ENCODE results near the gene PPP1R1B.

Gene PPP1R1B

DNA sequence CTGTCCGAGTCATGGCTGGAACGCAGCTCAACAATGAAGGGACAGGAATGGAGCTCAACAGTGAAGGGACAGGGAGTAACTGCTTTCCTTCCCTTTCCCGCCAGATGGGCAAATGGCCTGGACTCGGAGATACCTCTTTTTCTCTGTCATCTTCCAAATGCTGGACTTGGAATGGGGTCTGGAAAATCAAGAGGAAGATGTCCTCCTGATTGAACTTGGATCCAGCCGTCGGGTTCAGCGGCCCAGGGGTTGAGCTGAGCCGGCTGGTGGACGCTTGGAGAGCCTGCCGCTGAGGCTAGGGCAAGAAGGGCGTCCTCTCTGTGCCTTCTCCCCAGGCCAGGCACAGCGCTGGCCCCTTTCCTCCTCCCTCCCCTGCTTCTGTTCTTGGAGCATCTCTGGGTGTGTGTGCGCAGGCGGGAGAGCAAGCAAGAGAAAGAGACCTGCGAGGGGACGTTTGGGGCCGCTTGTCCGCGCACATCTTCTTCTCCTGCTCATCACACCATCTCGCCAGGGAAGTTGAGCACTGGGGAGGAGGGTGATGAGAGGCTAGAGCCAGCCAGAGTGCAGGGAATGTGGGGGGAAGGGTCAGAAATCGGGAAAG, 25.7 kb upstream of the PPP1R1B start:
- no peak for DNase-seq

DNA sequence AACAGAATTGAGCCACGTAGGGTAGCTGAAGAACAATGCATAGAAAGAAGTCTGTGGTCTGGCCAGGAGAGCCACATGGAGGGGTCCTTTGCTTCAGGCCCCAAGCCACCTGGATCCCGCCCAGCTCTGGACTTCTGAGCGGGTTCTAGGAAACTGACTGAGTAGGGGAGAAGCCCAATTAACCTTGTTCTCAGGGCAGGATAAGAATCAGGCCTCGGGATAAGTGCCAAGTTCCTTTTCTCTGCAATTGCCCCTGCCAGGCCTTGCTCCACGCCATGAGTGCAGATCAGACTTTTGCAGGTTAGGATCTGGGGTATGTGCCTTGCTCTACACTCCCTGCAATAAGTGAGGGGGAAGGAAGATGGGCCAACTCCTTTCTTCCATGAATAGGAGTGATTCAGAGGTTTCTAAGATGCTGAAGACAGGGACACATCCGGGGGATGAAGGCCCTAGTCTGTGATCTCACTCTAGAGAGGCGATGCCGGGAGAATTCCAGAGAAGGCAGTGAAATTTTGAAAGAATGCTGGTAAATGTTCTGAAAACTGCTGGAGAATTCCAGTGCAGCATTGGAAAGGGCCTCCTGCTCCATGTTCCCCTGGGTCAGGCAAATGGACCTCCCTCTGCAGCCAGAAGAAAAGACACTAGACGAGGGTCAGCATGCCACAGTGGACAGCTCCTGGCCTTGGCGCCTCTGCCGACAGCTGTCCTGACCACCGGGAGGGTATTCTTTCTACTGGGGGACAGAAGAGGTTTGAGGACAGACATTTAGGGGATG, 24.8 kb upstream of the PPP1R1B start:
- DNase-seq: no peak

DNA sequence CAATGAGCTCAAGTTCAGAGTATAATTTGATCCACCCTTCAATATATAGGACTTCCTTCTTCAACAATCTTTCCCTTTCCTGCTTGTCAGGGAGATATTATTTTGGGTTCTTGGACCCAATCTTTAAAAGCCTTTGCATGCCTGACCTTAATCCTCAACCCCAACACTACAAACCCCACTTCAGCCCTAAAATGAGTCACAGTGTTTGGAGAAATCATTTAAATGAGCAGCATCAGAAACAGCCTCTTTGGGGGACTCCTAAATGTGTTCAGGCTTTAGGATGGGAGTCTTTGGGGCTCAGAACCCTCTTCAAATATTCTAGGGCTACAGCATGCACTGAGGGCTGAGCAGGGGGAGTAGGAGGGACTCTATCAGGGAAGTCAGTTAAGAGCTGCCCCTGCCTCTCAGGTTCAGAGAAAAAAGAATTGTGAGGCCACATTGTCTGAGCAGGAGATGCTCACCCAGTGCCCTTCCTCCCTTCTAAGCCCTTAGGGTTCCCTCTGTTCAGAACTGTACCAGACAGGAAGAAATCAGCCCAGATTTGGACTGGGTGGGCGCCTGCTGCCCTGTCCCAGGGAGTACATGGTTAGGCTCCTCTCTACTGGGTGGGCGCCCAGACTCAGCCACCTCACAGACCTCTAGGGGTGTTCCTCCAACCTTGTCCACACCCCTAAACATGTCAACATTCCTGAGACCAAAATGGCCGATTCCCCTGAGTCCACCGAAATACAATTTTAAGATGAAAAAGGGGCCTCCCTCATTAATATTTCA, 24.0 kb upstream of the PPP1R1B start:
- DNase-seq: no peak

DNA sequence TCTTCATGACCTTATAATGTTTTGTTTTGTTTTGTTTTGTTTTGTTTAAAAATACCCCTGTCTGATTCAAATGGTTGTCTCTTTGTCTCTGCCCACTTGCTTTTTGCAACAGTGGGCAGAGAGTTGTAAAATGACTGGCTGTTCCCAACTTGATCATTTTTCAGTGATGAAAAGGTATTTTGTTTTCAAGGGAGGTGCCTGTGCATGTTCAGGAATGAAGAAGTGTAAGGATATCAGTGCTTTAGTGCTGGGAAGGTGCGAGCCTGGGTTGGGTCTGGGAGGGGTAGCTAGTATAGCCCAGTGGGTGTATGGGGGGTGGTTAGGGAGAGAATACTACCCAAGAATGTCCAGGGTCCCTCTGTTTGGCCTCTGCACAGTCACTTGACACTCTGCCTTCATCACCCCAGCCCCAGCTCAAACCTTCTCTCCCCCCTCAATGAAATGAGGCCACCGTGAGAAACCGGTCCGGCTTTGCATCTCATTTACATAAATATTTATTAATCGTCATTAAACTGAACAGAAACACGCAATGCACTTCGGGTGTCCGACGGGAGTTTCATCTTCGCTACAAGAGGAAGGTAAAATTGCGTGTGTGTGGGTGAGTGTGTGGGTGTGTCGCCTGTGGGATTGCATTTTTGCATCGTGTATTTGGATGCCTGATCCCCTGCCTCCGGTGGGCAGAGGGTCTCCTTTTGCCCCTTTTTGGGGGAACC, 23.3 kb upstream of the PPP1R1B start:
- no peak for DNase-seq

DNA sequence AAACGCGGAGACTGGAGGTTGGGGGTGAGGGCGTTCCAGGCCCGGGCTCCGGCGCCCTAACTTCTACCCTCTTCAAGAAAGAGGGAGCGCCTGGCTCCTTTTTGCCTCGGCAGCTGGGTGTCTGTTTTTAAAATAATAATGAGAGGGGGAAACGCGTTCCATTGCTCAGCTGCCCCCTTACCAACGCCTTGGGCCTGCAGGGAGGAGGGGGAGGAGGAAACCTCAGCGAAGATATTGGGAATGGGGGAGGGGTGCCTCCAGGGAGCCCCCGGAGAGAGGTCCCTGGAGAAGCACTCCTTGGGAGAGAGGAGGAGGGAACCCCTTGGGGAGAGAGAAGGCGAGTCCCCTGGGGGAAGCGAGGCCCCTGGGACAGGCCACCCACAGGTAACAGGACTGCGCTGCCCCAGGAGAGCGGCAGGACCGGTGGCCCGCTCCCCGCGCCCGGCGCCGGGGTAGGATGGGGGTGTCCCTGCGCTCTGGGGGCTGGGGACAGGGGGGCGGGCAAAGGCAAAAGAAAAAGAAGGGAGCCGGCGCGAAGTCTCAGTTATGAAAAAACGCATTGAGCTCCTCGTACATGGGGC, 21.8 kb upstream of the PPP1R1B start:
- DNase-seq: no peak

DNA sequence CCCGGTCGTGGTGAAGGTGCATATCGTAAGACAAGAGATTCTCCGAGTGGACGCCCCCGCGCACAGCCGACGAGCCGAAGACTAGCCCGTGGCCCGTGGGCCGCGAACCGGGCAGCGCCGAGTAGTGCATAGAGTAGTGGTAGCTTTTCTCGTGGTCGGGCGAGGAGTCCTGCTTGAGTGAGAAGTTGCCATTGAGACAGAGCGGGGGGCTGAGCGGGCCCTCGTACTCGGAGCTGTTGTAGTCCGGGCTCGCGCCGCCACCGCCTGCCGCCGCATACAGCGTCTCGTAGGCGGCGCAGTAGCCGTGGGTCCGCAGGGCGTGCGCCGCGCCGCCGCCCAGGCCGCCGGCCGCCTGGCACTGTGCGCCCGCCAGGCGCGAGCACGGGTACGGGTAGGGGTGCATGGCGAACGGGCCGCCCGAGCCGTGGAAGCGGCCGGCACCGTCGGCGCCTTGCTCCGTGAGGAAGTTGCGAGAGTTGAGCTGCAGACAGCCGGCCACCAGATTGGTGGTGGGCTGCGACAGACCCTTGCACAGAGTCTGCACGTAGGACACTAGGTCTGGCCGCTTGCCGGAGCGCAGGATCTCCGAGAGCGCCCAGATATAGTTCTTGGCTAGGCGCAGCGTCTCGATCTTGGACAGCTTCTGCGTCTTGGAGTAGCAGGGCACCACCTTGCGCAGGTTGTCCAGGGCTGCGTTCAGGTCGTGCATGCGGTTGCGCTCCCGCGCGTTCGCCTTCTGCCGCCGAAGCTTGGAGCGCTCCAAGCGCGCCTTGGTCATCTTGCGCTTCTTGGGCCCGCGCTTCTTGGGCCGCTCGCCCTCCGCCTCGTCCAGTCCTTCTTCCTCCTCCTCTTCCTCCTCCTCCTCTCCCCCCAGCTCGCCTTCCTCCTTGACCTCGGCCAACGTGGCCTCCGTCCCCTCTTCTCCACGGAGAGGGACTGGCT, 21.0 kb upstream of the PPP1R1B start:
- DNase-seq: no peak

DNA sequence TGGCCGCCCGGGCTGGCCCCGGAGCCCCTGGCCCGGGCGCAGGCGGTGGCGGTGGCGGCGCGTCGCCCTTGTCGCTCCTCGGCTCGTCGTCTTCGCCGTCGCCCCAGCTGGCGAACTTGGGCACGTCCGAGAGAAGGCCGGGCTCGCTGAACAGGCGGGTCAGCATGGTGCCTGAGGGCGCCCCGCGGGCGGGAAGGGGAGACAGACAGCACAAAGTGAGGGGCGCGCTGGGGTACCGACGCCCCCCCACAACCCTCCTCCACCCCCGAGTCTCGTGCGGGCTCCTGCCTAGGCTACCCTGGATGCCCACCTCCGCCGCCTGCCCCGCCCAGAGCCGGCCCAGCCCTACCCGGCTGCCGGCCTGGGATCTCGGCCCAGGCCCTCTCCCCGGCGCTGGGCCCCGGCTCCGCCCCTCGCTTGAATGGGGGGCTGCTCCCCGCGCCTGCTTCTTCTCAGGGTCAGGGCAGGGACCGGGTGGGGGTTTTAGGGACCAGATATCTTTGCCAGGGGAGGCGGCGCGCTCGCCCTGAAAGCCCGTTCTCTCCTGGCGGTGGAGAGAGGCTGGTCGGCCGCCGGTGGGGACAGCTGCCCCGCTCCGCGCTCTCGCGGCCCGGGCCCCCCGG, 20.2 kb upstream of the PPP1R1B start:
- DNase-seq: no peak

DNA sequence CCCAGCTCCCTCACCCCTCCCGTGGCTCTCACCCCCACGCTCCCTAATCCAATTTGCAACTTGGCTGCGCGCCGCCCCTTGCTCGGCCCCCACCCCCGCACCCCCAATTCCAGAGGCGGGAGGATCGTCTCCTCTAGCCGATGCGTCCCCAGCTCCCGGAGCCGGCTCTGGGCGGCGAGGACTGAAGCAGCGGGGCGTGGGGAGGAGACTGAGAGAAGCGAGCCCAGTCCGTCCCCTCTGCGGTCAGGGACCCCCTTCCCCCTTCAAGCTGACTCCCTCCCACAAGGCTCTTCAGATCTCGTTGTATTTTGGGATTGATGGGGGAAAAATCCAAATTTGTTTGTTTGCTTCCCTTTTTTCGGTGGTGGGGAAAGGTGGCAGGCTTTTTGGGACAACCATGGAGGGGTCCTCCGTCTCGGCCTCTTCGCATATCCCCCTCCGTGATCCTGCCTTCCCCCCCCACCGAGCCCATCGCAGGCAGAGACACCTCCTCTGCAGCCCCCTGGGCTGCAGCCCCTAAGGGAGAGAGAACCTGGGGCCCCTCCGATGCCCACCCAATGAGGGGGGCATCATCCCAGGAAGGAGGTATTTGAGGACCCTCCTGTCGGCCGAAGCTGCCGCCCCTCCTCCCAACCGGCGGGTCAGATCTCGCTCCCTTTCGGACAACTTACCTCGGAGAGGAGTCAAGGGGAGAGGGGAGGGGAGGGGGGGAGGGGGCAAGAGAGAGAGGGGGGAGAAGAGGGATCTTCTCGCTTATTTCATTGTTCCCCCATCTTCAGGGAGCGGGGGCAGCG, 19.5 kb upstream of the PPP1R1B start:
- no peak for DNase-seq

DNA sequence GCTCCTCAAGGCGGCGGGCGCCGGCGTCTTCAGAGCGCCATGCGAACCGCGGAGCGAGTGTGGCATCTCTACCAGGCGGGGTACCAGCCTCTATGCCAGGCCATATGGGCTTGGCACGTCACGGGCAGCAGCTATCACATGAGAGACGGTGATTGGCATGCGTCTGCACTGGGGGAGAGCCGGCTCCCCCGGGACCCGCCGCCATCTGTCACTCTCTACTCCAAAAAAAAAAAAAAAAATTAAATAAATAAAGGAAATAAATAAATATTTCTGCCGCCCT, 19.0 kb upstream of the PPP1R1B start, which contains the start of gene NEUROD2:
NEUROD2 (minus strand) TSS at position 70 of the 280 bp plus-strand sequence. CDS start 1,321 bp downstream, outside the sequence.
- DNase-seq: no peak

DNA sequence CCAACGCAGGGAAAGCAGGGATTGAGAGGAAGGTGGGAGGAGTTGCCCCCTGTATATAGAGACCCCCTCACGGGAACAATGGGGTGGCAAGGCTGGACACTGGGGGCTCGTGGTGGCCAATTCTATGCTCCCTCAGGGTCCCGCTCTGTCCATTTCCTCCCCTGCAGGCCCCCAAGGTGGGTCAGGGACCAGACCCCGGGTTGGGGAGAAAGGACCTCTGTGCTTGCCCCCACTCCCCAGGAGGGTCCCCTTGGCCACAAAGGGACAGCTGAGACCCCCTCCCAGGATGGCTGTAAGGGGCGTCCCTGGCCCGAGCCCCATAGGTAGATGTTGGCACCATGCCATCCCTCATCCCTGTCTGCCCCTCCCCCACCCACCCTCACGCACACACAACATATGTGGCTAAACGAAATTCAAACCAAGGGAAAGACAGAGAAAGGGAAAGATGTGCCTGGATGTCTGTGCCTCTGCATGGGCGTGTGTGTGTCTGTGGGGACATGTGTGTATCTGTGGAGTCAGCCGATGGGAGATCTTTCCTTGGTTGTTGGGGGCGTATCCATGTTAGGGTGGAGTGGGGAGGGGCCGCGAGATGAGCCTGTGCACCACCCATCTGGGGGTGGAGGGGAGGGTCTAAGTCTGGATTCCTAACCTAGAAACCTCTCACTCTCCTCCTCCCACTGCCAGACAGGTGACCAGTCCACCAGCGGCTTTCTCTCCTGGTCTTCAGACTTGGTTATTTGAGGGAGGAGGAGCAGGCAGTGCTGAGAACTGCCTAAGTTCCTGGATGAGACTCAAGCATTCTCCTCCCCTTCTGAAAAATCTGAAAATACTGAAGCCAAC, 18.4 kb upstream of the PPP1R1B start:
- no peak for DNase-seq

DNA sequence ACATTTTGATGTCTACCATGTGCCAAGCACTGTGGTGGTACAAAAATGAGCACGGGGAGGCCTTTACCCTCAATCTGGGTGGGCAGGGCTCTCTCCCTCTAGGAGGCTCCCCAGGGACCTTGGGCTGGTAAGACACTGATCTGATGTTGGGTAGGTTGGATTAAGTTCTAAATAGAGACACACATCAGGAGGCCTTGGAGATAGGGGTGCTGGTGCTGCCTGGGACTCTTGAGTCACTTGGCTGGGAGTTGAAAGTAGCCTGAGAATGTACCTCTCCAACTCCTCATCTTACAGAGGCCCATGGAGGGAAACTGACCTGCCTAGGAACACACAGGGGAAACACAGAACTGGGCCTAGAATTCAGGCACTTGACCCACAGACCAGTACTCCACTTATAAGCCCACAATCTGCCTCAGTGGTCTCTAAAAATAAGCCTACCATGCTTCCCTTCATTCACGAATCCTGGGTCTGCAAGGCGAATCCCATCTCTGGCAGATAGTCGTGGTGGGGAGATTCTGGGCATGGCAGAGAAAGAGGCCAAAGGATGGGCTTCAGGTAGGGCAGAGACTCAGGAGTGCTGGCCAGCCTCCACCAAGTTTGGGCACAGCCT, 17.2 kb upstream of the PPP1R1B start:
- DNase-seq: no peak

DNA sequence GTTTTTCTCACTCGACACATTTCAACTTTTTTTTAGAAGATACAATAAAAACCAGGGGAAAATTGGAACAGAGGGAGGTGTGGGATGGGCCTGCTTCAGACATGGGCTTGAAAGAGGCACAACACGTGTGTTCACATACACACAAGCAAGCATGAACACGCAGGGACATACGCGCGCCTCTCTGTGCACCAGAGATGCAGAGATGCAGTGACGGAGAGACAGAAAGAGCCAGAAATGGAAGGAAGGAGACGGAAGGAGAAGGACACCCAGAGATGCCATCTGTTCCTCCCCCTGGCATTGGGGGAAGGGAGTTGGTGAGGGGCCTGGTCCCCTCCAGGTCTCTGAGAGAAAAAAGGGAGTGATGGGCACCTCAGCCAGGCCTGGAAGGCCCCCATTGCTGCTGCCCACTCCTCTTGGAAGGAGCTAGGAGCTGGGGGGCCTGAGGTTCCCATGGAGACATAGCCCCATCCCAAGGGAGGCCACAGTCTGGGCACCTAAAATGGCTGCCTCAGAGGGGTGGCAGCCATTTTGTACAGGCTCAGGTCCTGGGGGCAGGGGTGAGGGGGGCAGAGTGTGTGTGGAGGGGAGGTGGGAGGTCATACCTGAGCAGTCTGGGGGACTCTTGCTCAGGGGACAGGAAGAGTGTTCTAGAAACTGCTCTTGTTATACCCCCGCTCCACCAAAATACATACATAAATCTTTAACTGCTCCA, 15.2 kb upstream of the PPP1R1B start:
- DNase-seq: no peak

DNA sequence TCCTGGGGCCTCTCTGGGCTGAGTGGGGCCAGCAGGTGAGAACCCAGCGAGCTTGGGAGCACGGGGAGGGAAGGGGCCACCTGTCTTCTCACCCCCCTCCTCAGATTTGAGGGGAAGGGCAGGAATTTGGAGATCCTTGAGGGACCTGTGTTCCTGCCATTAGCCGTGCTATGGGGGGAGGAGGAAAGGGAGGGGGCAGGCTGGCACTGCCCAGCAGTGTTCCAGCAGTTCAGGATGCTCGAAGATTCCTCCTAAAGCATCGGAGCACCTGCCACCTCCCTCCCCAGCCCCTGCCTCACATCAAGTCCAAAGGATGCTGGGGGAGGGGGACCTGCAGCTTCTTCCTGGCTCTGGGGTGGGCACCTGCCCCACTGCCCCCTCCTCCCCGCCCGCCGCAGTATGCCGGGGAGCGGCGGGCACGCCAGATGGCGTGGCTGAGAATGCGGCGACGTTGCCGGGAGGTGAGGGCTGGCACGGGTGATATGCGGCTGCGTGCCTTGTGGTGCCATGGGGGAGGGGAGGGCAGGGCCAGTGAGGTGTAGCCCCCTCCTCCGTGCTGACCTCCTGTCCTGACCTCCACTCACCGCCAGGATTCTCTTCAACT, 14.4 kb upstream of the PPP1R1B start:
- no peak for DNase-seq

DNA sequence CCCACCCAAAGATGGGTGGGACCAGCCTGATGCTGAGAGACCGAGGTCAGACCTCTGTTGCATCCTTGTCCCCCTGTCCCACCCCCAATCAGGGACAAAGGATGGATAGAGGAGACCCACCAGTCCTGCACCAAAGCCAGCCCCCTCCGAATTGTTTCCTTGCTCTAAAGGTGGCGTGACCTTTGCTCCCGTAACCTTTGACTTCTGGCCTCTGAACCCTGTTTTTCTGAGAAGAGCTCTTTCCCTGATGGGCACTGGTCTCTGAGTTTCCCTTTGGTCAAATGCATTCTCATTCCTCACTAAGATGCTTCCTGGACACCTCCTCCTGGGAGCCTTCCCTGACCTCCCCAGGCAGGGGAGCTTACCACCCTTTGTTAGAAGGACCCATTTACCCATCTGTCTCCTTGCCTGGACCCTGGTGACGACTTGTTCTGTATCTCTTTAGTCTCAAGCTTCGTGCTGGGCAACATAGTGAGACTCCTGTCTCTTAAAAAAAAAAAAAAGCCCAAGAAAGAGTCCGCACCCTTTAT, 13.8 kb upstream of the PPP1R1B start:
- no peak for DNase-seq

DNA sequence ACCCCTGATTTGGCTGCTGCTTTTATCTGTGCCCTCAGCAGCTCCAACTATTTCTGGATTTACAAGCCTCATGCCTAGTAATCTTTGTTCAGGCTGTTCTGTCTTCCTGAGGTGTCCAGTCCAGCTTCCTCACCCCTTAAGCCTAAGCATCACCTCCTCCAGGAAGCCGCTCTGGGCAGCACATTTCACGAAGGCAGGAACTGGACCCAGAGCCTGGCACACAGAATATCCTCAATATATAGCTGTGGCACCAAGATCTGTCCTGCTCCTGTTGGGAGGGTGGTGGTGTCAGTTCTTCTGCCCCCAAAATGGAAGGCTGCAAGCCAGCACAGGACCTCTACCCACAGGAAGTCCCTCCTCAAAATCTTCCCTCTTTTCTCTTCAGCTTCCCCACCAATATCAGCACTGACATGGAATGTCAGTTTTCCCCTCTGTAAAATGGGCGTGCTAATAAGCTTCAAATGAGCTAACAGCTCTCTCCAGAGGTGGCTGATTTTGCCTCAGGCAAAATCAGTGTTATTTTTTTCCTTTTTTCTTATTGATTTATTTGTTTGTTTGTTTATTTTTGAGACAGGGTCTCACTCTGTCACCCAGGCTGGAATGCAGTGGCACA, 12.1 kb upstream of the PPP1R1B start:
- no peak for DNase-seq

DNA sequence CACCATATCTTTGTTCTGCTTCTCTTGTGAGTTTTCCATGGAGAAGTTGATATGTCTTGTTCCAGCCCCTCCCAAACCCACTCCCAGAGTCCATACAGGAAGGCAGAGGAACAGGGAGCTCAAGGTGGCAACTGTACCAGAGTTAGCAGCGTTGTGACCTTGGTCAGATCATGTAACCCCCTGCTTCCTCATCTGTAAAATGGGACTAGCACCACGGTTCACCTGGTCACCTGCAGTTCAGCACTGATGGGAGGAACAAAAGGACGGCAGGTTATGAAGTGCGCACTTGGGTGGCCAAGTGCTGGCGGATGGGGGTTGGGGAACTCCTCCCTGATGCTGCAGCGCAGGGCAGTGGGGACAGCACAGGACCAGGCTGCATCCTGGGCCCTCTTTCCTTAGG, 11.3 kb upstream of the PPP1R1B start:
- no peak for DNase-seq

DNA sequence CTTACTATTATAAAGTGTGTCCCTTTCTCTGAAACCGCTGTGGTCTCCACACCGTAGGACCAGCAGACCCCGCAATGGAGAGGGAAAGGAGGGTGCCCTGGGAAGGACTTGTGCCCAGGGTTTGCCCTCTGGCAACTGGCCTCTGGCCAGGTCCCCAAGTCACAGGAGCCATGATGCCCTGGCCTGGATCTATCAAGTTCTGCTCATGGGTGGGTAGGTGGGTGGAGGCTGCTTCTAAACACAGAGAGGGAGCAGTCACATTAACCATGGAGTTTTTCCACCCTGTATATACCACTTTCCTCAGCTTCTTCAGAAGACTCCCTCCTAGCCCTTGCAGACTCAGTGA, 9.7 kb upstream of the PPP1R1B start:
- no peak for DNase-seq

All from activated CD8-positive, alpha-beta memory T cell treated with anti-CD3 and anti-CD28 coated beads, Interleukin-2, amount 50 U/mL, for 4 hours (primary cell).